WTC11 (cell line): Measurements from ENCODE around the gene MTFP1. TPM values are rescaled to one million over a fixed set of nuclear protein-coding genes. Genes with fewer than 3 reads are reported as not detected.

Experiments
- ATAC-seq: fragments of 200-7000 bp; cut with Tn5 transposase; 2 replicates; pipeline ENCODE4 v1.10.0; 2021; ENCODE audit warnings: mild to moderate bottlenecking, moderate library complexity
- Bru-seq: library from RNA; stranded (reverse); fragments of 400-500 nt; gene quantifications from one replicate; lab custom pipeline; 2021; lab: Mats Ljungman, UMichigan
- CTCF ChIA-PET: fragments of 300-600 bp; sonication (Branson Sonifier 250); formaldehyde crosslinking; loops from one replicate; lab custom pipeline; 2021; ENCODE audit warnings: antibody characterized with exemption; lab: Charles Lee
- POLR2A ChIA-PET: fragments of 350-600 bp; sonication (Branson Sonifier 250); formaldehyde crosslinking; loops from one replicate; lab custom pipeline; 2021; ENCODE audit warnings: antibody characterized with exemption; lab: Charles Lee
- DNase-seq: peaks from one replicate; pipeline ENCODE4 v3.0.0; 2021; ENCODE audit warnings: low spot score
- H3K27ac Mint-ChIP-seq: 2 replicates; pipeline ENCODE4 v1.8.0; 2021; ENCODE audit warnings: mixed read lengths
- H3K27me3 Mint-ChIP-seq: 2 replicates; pipeline ENCODE4 v1.8.0; 2021; ENCODE audit warnings: low read depth, mild to moderate bottlenecking, moderate library complexity, mixed read lengths
- H3K36me3 Mint-ChIP-seq: 2 replicates; pipeline ENCODE4 v1.8.0; 2021; ENCODE audit warnings: mixed read lengths
- H3K4me1 Mint-ChIP-seq: 2 replicates; pipeline ENCODE4 v1.8.0; 2022; ENCODE audit warnings: mixed read lengths
- H3K4me3 Mint-ChIP-seq: 2 replicates; pipeline ENCODE4 v1.8.0; 2021; ENCODE audit warnings: mild to moderate bottlenecking, moderate library complexity, mixed read lengths
- H3K9me3 Mint-ChIP-seq: 2 replicates; pipeline ENCODE4 v1.8.0; 2021; ENCODE audit warnings: mixed read lengths
- CREB1 ChIP-seq: sonication (generic); formaldehyde crosslinking; IDR thresholded peaks from 2 replicates; pipeline ENCODE4 v1.8.0; 2023; ENCODE audit warnings: mild to moderate bottlenecking, missing genetic modification reagents
- CREM ChIP-seq: sonication (generic); formaldehyde crosslinking; IDR thresholded peaks from 2 replicates; pipeline ENCODE4 v1.8.1; 2022; ENCODE audit warnings: mild to moderate bottlenecking, missing genetic modification reagents, moderate library complexity
- FOXK1 ChIP-seq: sonication (generic); formaldehyde crosslinking; IDR thresholded peaks from 2 replicates; pipeline ENCODE4 v1.8.0; 2022; ENCODE audit warnings: mild to moderate bottlenecking, moderate library complexity, missing genetic modification reagents
- GTF2I ChIP-seq: fragments of 250-450 bp; sonication (Bioruptor Pico); conservative IDR thresholded peaks from 2 replicates; pipeline ENCODE4 v1.4.0; 2021; ENCODE audit warnings: mild to moderate bottlenecking
- IRF2 ChIP-seq: sonication (generic); formaldehyde crosslinking; IDR thresholded peaks from 2 replicates; pipeline ENCODE4 v1.8.0; 2022; ENCODE audit warnings: low read depth, missing genetic modification reagents, borderline replicate concordance
- JAZF1 ChIP-seq: fragments of 250-450 bp; sonication (Bioruptor Pico); IDR thresholded peaks from 2 replicates; pipeline ENCODE4 v1.9.0; 2021; ENCODE audit warnings: moderate library complexity, mild to moderate bottlenecking, inconsistent platforms
- MXD4 ChIP-seq: fragments of 250-450 bp; sonication (Bioruptor Pico); IDR thresholded peaks from 2 replicates; pipeline ENCODE4 v1.8.0; 2021; ENCODE audit warnings: mild to moderate bottlenecking, moderate library complexity, borderline replicate concordance
- MYBL2 ChIP-seq: sonication (generic); formaldehyde crosslinking; IDR thresholded peaks from 2 replicates; pipeline ENCODE4 v1.8.1; 2023; ENCODE audit warnings: mild to moderate bottlenecking, moderate library complexity, missing genetic modification reagents
- NFYB ChIP-seq: sonication (generic); formaldehyde crosslinking; conservative IDR thresholded peaks from 2 replicates; pipeline ENCODE4 v1.8.0; 2022; ENCODE audit warnings: low read depth, missing genetic modification reagents
- PREB ChIP-seq: sonication (generic); formaldehyde crosslinking; IDR thresholded peaks from 2 replicates; pipeline ENCODE4 v1.8.1; 2022; ENCODE audit warnings: mild to moderate bottlenecking, missing genetic modification reagents, moderate library complexity, borderline replicate concordance
- PRRX2 ChIP-seq: fragments of 250-450 bp; sonication (Bioruptor Pico); IDR thresholded peaks from 2 replicates; pipeline ENCODE4 v1.8.0; 2021; ENCODE audit warnings: mild to moderate bottlenecking
- RORB ChIP-seq: fragments of 250-450 bp; sonication (Bioruptor Pico); IDR thresholded peaks from 2 replicates; pipeline ENCODE4 v1.9.0; 2021; ENCODE audit warnings: mild to moderate bottlenecking
- SMAD3 ChIP-seq: sonication (generic); formaldehyde crosslinking; IDR thresholded peaks from 2 replicates; pipeline ENCODE4 v1.8.0; 2022; ENCODE audit warnings: missing genetic modification reagents, mild to moderate bottlenecking, borderline replicate concordance
- TEAD1 ChIP-seq: sonication (generic); formaldehyde crosslinking; IDR thresholded peaks from 2 replicates; pipeline ENCODE4 v1.8.0; 2022; ENCODE audit warnings: mild to moderate bottlenecking, missing genetic modification reagents
- TEAD4 ChIP-seq: sonication (generic); formaldehyde crosslinking; IDR thresholded peaks from 2 replicates; pipeline ENCODE4 v1.8.0; 2022; ENCODE audit warnings: mild to moderate bottlenecking, missing genetic modification reagents
- ZBTB21 ChIP-seq: sonication (generic); formaldehyde crosslinking; IDR thresholded peaks from 2 replicates; pipeline ENCODE4 v1.8.1; 2023; ENCODE audit warnings: mild to moderate bottlenecking, missing genetic modification reagents, borderline replicate concordance
- ZBTB43 ChIP-seq: sonication (generic); formaldehyde crosslinking; IDR thresholded peaks from 2 replicates; pipeline ENCODE4 v1.8.1; 2023; ENCODE audit warnings: mild to moderate bottlenecking, missing genetic modification reagents
- ZNF232 ChIP-seq: sonication (generic); formaldehyde crosslinking; IDR thresholded peaks from 2 replicates; pipeline ENCODE4 v1.8.0; 2022; ENCODE audit warnings: mild to moderate bottlenecking, missing genetic modification reagents
- ZNF423 ChIP-seq: fragments of 250-450 bp; sonication (Bioruptor Pico); IDR thresholded peaks from 2 replicates; pipeline ENCODE4 v2.1.2; 2022; ENCODE audit warnings: mild to moderate bottlenecking, moderate library complexity
- long read RNA-seq, 3 experiments: library from RNA in 1 of 3; library from capped mRNA in 1 of 3; library from polyadenylated mRNA in 1 of 3; unstranded in 2 of 3; stranded (forward) in 1 of 3; transcript quantifications; one replicate each; pipeline ENCODE4 v2.0.0, GENCODE V29; 2021
- total RNA-seq: library from RNA; stranded (reverse); gene quantifications from 3 replicates; pipeline ENCODE4 v1.2.3, GENCODE V29; 2021
- TF ChIP-seq, protein P1 (sequence below): fragments of 250-450 bp; sonication (Bioruptor Pico); IDR thresholded peaks from 2 replicates; pipeline ENCODE4 v1.8.0; 2021; ENCODE audit warnings: mild to moderate bottlenecking
- TF ChIP-seq, protein P2 (sequence below): fragments of 250-450 bp; sonication (Bioruptor Pico); conservative IDR thresholded peaks from 2 replicates; pipeline ENCODE4 v1.9.0; 2021; ENCODE audit warnings: mild to moderate bottlenecking
- TF ChIP-seq, protein P3 (sequence below): sonication (generic); formaldehyde crosslinking; IDR thresholded peaks from 2 replicates; pipeline ENCODE4 v1.8.0; 2022; ENCODE audit warnings: mild to moderate bottlenecking, missing genetic modification reagents
- TF ChIP-seq, protein P4 (sequence below): sonication (generic); formaldehyde crosslinking; IDR thresholded peaks from 2 replicates; pipeline ENCODE4 v1.8.1; 2022; ENCODE audit warnings: mild to moderate bottlenecking, moderate library complexity, missing genetic modification reagents
- TF ChIP-seq, protein P5 (sequence below): sonication (generic); formaldehyde crosslinking; IDR thresholded peaks from 2 replicates; pipeline ENCODE4 v1.8.0; 2023; ENCODE audit warnings: missing genetic modification reagents

The MTFP1 gene
- total RNA-seq (75.0 to 78.7 TPM (median 75.5 TPM) in 3 replicates), Bru-seq, nascent RNA (percentile 58 among the genes with signal in this experiment)
- long read RNA-seq, experiment 1, transcript MTFP1-202 (3 exons, 891 nt) = minor isoform, 5 of 185 reads
- long read RNA-seq, experiment 1, transcript MTFP1-204 (4 exons, 759 nt) = minor isoform, 6 of 185 reads
- long read RNA-seq, experiment 1, transcript MTFP1-203 (4 exons, 912 nt) = minor isoform, 14 of 185 reads
- long read RNA-seq, experiment 1, transcript MTFP1-201 (4 exons, 1,370 nt) = major isoform, 144 of 185 reads
- long read RNA-seq, experiment 1, partial matches to known transcripts = 6 of 185 reads
- long read RNA-seq, experiment 1, other reads (novel, unspliced or antisense) = 10 of 185 reads
- long read RNA-seq, experiment 2, transcript MTFP1-202 (3 exons, 891 nt) = minor isoform, 9 of 154 reads
- long read RNA-seq, experiment 2, transcript MTFP1-203 (4 exons, 912 nt) = minor isoform, 14 of 154 reads
- long read RNA-seq, experiment 2, transcript MTFP1-201 (4 exons, 1,370 nt) = major isoform, 97 of 154 reads
- long read RNA-seq, experiment 2, partial matches to known transcripts = 22 of 154 reads
- long read RNA-seq, experiment 2, other reads (novel, unspliced or antisense) = 8 of 154 reads
- long read RNA-seq, experiment 3, transcript MTFP1-204 (4 exons, 759 nt) = minor isoform, 10 of 237 reads
- long read RNA-seq, experiment 3, transcript MTFP1-202 (3 exons, 891 nt) = minor isoform, 24 of 237 reads
- long read RNA-seq, experiment 3, transcript MTFP1-201 (4 exons, 1,370 nt) = major isoform, 163 of 237 reads
- long read RNA-seq, experiment 3, transcript MTFP1-203 (4 exons, 912 nt) = minor isoform, 20 of 237 reads
- long read RNA-seq, experiment 3, partial matches to known transcripts = 4 of 237 reads
- long read RNA-seq, experiment 3, other reads (novel, unspliced or antisense) = 16 of 237 reads

- Mint-ChIP-seq H3K9me3 (no peaks in the 10 kb centered on the region), H3K36me3 (peaks cover 26% of the 10 kb centered on the region), H3K4me3 (peak within 1 kb of the TSS; percentile 83), H3K27me3 (no peaks in the 10 kb centered on the region; the same call in 1 of the 2 replicates), H3K27ac (peak within 1 kb of the TSS; percentile 99), H3K4me1 (peaks cover 36% of the 10 kb centered on the region)
- ATAC-seq (peak; percentile 3), DNase-seq (peak; percentile 83)
- CTCF ChIA-PET = interaction anchor here (0.5 to 6.3 kb wide), 33 partner anchors 8 to 210 kb away, joined by 3 to 149 read pairs (median 5); partner anchors contain the start of genes CASTOR1, GAL3ST1, RNF215 and SEC14L2
- POLR2A ChIA-PET = interaction anchor here (0.5 to 3.2 kb wide), 6 partner anchors 8 to 162 kb away, joined by 3 to 35 read pairs (median 4); partner anchors contain the start of genes CCDC157, RNF215, SEC14L2 and SF3A1
- TF ChIP-seq RORB (no peak), PREB (CRISPR knock-in tag) (no peak), ZBTB21 (CRISPR knock-in tag) (no peak), ZNF423 (CRISPR knock-in tag) (no peak), MXD4 (no peak), TEAD4 (no peak), MYBL2 (peak; percentile 67), CREM (CRISPR knock-in tag) (peak; percentile 42; the same call in 1 of the 2 replicates), FOXK1 (CRISPR knock-in tag) (no peak; the same call in none of the 2 replicates), SMAD3 (CRISPR knock-in tag) (no peak), PRRX2 (no peak), NFYB (0 out of 2 replicates have a peak, but pooled peaks have one; percentile 13), ZBTB43 (no peak), CREB1 (CRISPR knock-in tag) (no peak), TEAD1 (CRISPR knock-in tag) (peak; percentile 9; the same call in 1 of the 2 replicates), ZNF232 (CRISPR knock-in tag) (0 out of 2 replicates have a peak, but pooled peaks have one; percentile 65), GTF2I (CRISPR knock-in tag) (0 out of 2 replicates have a peak, but pooled peaks have one; percentile 32), IRF2 (CRISPR knock-in tag) (no peak), JAZF1 (no peak)
- TF ChIP-seq, protein P1, sequence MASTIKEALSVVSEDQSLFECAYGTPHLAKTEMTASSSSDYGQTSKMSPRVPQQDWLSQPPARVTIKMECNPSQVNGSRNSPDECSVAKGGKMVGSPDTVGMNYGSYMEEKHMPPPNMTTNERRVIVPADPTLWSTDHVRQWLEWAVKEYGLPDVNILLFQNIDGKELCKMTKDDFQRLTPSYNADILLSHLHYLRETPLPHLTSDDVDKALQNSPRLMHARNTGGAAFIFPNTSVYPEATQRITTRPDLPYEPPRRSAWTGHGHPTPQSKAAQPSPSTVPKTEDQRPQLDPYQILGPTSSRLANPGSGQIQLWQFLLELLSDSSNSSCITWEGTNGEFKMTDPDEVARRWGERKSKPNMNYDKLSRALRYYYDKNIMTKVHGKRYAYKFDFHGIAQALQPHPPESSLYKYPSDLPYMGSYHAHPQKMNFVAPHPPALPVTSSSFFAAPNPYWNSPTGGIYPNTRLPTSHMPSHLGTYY = no peak
- TF ChIP-seq, protein P2, sequence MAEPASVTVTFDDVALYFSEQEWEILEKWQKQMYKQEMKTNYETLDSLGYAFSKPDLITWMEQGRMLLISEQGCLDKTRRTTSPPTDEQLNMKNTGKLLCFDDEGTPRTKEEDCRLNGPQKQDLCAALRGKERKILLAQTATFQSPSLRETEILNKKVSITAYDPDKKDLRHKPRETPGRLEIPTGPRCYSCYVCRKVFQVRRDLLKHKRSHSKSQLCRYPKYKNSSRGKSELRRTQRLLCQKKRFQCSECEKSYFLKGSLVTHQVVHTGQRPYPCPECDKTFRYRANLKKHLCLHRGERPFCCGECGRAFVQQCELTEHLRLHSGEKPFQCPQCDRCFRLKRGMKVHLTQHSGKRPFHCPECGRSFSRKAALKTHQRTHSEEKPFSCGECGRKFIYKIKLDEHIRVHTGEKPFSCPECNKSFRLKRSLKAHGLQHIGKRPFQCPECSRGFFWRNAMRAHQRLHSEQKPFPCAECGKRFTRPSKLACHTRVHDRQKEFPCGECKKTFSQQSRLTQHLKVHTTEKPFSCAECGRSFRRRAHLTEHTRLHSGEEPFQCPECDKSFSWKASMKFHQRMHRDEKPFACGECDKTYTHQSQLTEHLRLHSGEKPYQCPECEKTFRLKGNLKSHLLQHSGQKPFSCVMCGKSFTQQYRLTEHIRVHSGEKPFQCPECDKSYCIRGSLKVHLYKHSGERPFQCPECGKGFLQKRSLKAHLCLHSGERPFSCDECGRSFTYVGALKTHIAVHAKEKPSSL (CRISPR knock-in tag) = no peak
- TF ChIP-seq, protein P3, sequence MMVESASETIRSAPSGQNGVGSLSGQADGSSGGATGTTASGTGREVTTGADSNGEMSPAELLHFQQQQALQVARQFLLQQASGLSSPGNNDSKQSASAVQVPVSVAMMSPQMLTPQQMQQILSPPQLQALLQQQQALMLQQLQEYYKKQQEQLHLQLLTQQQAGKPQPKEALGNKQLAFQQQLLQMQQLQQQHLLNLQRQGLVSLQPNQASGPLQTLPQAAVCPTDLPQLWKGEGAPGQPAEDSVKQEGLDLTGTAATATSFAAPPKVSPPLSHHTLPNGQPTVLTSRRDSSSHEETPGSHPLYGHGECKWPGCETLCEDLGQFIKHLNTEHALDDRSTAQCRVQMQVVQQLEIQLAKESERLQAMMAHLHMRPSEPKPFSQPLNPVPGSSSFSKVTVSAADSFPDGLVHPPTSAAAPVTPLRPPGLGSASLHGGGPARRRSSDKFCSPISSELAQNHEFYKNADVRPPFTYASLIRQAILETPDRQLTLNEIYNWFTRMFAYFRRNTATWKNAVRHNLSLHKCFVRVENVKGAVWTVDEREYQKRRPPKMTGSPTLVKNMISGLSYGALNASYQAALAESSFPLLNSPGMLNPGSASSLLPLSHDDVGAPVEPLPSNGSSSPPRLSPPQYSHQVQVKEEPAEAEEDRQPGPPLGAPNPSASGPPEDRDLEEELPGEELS (CRISPR knock-in tag) = no peak
- TF ChIP-seq, protein P4, sequence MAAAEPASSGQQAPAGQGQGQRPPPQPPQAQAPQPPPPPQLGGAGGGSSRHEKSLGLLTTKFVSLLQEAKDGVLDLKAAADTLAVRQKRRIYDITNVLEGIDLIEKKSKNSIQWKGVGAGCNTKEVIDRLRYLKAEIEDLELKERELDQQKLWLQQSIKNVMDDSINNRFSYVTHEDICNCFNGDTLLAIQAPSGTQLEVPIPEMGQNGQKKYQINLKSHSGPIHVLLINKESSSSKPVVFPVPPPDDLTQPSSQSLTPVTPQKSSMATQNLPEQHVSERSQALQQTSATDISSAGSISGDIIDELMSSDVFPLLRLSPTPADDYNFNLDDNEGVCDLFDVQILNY (CRISPR knock-in tag) = peak; percentile 84; the same call in 1 of the 2 replicates
- TF ChIP-seq, protein P5, sequence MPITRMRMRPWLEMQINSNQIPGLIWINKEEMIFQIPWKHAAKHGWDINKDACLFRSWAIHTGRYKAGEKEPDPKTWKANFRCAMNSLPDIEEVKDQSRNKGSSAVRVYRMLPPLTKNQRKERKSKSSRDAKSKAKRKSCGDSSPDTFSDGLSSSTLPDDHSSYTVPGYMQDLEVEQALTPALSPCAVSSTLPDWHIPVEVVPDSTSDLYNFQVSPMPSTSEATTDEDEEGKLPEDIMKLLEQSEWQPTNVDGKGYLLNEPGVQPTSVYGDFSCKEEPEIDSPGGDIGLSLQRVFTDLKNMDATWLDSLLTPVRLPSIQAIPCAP (CRISPR knock-in tag) = no peak
Measured at GRCh38 chr22:30425616-30426387, at the start of gene MTFP1. MTFP1 (plus strand) TSS chr22:30425768; CDS start chr22:30425880, 112 bp downstream.
